ENCODE results near the gene CDH13. TPM values are rescaled to one million over a fixed set of nuclear protein-coding genes. Genes with fewer than 3 reads are reported as not detected.

Gene CDH13
- total and polyA plus RNA-seq, 2 of the 8 experiments (the other 6 are each of a cell fraction or from before 2014, with no cell fraction given): 2.3 to 2.4 TPM

DNA sequence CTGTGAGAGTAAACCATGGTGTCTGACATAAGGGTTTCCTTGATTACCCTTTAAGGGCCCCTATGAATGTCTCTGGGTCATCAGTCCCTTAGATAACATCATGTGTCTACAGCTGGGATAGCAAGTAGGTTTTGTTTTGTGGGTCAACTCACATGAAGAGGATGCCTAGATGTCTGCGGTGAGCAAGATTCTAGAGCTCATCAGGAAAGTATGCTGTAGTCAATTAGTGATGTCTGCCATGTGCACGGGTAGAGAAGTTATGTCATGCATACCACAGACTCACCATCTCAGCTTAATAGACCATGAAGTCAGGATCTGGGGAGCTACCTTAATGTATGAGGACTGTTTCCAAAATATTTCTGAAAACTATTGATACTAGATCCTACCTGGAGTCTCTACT lies 57.5 kb downstream of the CDH13 start (continued):
- TF ChIP-seq SIN3A (conservative IDR thresholded peaks at IDR 0.05 in 1 of 2, IDR thresholded peaks at IDR 0.05 in 1 of 2; ENCODE audit: low read depth in 1 of 2, low read length in 2 of 2) (no peak), CBX5 (IDR thresholded peaks at IDR 0.05; ENCODE audit: low read depth, low read length) (no peak), KDM5A (IDR thresholded peaks at IDR 0.05; ENCODE audit: low read length) (no peak), HDAC2 (IDR thresholded peaks at IDR 0.05; ENCODE audit: borderline replicate concordance in 1 of 2, low read depth in 2 of 2, low read length in 2 of 2) (no peak), SUZ12 (IDR thresholded peaks at IDR 0.05; ENCODE audit: low read length) (no peak), TEAD4 (IDR thresholded peaks at IDR 0.05; ENCODE audit: low read depth, low read length) (no peak)
